ENCODE results near the gene TUBB.
"Not testable (repeated sequence)": the region's sequence is repeated elsewhere in the genome, so short reads cannot be mapped to it uniquely, and the experiment has no call there.

Gene TUBB

DNA sequence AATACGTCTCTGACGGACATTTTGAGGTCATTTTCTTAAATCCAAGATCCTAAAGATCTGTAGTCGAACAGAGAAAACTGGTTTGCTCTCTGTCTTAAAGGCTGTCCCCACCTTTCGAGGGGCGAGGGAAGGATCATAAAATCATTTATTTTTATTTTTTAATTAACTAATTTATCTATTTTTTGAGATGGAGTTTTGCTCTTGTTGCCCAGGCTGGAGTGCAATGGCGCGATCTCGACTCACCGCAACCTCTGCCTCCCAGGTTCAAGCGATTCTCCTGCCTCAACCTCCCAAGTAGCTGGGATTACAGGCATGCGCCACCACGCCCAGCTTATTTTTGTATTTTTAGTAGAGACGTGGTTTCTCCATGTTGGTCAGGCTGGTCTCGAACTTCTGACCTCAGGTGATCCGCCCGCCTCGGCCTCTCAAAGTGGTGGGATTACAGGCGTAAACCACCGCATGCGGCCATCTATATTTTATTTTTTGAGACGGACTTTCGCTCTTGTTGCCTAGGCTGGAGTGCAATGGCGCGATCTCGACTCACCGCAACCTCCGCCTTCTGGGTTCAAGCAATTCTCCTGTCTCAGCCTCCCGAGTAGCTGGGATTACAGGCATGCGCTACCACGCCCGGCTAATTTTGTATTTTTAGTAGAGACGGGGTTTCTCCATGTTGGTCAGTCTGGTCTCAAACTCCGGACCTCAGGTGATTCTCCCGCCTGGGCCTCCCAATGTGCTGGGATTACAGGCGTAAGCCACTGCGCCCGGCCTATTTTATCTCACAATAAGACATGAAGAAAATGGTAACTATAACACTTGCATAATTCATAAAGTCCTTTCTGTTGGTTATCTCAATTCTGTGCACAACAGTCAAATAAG, 2.1 kb upstream of the TUBB start:
- not testable (repeated sequence) for DNase-seq (ENCODE audit: low read depth in 2 of 2)

DNA sequence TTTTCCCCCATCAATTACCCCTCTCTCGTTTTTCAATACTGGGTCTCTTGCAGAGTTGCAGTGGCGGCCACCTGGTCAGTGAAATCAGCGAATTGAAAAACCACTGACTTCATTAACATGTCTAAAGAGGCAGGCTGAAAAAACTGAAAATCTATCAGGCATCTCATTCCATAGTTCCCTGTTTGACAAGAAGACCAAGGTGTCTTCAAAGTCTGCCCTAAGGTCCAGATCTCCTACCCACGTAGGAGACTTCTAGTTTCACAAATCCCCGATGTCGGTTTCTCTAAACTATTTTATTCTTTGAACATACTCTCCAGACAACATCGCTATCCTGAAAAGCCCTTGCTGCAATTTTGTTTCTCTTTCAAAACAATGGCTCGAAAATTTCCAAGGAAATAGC, 796 bp upstream of the TUBB start:
- no peak for DNase-seq (ENCODE audit: low read depth in 2 of 2)

- DNase-seq (ENCODE audit: low read depth in 2 of 2), result peak; percentile 38 to 61
Observed at GRCh38 chr6:30720738-30721197, 616 bp downstream of the TUBB start.

DNA sequence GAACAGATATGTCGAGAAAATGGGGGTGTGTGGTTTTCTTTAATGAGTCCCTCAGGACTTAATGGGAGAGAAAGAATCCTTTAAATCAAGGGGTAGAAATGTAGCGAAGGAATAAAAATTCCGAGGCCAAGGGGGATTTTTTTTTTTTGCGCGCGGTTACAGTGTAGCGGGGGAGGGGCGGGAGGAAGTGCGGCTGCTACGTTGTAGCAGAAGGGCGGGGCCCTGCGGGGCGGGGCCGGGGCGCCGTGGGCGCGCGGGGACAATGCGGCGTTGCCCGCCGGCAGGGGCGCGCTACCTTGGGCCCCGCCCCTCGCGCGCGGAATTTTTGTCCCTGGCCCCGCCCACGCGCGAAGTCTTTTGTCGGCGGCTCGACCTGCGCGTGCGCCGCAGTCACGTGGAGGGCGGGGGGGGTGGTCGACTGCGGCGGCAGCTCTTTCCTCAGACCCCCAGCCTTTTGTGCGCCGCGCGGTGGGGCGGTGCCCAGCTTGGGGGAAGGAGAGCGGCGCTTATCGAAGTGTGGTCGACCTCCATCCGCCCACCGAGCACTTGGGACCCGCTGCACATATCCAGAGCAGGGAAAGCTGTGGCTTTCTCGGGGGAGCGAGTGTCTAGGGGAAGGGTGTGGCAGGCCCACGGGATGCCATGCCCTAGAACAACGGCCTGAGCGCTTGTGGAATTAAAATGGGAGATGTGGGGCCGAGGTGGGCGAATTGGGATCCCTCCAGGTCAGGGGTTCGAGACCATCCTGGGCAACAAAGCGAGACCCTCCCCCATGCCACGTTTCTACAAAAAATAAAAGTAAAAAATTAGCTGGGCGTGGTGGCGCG, 1.3 kb downstream of the TUBB start:
- peak; percentile 98 to 99 for DNase-seq (ENCODE audit: low read depth in 2 of 2)

GRCh38 chr6:30722025-30722279, 1.8 kb downstream of the TUBB start:
- not testable (repeated sequence) for DNase-seq (ENCODE audit: low read depth in 2 of 2)

- peak; percentile 81 to 89 for DNase-seq (ENCODE audit: low read depth in 2 of 2)
Observed at GRCh38 chr6:30722280-30723112, 2.3 kb downstream of the TUBB start.

DNA sequence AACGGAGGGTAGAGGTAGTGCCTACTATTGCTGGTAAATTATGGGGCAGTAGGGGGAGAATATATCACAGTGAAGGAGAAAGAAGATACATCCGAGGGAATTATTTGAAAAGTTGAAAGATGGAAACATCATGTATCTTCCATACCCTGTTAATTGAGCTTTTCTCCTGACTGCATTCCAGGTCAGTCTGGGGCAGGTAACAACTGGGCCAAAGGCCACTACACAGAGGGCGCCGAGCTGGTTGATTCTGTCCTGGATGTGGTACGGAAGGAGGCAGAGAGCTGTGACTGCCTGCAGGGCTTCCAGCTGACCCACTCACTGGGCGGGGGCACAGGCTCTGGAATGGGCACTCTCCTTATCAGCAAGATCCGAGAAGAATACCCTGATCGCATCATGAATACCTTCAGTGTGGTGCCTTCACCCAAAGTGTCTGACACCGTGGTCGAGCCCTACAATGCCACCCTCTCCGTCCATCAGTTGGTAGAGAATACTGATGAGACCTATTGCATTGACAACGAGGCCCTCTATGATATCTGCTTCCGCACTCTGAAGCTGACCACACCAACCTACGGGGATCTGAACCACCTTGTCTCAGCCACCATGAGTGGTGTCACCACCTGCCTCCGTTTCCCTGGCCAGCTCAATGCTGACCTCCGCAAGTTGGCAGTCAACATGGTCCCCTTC, 3.1 kb downstream of the TUBB start:
- not testable (repeated sequence) for DNase-seq (ENCODE audit: low read depth in 2 of 2)

GRCh38 chr6:30723843-30724741, 3.9 kb downstream of the TUBB start:
- DNase-seq (ENCODE audit: low read depth in 2 of 2), result not testable (repeated sequence)

- no peak for DNase-seq (ENCODE audit: low read depth in 2 of 2)
Observed at GRCh38 chr6:30724906-30725667, 4.9 kb downstream of the TUBB start.

DNA sequence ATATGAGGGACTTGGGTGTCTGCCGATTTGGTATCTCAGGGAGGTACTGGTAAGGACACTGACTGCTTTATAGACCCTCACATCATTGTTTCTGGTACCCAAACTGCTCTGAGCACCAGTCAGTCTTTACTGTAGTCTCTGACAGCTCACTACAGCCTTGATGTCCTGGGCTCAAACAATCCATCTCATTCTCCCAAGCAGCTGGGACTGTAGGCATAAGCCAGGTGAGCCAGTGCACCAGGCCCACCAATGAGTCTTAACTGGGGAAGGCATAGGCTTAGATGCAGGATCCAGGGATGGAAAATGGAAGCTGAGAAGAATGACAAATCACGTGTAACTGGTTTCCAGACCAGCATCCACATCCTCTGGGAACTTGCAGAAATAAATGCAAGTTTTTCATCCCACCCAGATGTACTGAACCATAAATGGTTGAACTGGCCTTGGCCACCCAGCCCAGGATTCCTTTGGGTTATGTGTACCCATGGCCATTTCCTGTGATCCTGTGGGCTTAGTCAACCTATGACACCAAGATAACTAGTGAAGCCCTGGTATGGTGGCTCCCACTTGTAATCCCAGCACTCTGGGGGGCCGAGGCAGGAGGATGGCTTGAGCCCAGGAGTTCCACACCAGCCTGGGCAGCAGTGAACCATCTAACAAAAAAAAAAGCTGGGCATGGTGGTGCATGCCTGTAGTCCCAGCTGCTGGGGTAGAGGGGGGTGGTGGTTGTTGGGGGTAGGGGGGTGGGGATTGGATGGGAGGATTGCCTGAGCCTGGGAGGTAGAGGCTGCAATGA, 5.8 kb downstream of the TUBB start:
- DNase-seq (ENCODE audit: low read depth in 2 of 2), result no peak

DNA sequence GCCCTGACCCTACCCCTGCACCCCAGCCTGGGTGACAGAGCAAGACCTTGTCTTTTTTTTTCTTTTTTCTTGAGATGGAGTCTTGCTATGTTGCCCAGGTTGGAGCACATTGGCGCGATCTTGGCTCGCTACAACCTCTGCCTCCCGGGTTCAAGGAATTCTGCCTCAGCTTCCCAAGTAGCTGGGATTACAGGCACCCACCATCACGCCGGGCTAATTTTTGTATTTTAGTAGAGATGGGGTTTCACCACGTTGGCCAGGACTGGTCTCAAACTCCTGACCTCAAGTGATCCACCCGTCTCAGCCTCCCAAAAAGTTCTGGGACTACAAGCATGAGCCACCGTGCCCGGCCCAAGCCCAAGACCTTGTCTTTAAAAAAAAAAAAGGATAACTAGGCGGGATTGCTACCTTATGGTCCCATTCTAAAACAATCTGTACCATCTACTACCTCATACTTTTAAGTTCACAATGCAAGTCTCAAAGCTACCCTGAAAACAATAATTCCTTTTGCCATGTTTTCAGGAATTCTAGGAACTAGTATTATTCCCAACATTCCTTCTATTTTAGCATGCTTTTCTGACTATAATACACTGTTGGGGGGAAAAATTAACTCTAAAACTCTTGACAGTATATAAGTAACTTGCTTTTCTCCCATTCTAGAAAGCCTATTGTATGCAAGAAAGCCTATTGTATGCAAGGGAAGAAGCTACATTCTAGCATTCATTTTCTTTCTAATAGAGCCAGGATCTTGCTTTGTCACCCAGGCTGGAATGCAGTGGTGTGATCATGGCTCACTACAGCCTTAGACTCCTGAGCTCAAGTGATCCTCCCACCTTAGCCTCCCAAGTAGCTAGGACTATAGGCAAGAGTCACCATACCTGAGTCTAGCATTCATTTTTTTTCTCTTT, 6.6 kb downstream of the TUBB start:
- no peak for DNase-seq (ENCODE audit: low read depth in 2 of 2)

DNA sequence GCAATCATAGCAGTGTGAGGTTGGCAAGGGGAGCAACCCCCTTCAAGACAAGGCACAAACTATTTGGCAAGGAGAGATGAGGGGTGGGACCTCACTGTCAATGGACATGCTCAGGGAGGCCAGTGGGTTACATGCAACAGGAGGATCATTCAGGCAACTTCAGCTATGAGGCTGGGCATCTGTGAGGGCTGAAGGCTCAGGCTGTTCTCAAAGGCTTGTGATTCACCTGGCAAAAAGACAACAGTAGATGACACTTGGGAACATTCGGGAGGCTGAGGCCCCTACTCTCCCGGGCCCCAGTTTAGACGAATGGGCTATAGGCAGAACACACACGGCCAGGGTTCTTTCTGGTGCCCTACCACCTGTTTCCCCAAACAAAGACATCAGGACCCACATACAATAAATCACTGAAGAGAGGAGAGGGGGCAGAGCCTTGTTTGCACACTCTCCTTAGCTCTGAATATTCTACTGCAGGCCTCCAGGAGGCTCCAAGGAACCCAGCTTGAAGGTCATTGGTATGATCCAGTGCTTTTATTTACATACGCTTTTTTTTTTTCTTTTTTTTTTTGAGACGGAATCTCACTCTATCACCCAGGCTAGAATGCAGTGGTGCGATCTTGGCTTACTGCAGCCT, 7.9 kb downstream of the TUBB start:
- no peak for DNase-seq (ENCODE audit: low read depth in 2 of 2)

GRCh38 chr6:30730601-30731435, 10.7 kb downstream of the TUBB start:
- DNase-seq (ENCODE audit: low read depth in 2 of 2), result peak; percentile 78 to 81

DNA sequence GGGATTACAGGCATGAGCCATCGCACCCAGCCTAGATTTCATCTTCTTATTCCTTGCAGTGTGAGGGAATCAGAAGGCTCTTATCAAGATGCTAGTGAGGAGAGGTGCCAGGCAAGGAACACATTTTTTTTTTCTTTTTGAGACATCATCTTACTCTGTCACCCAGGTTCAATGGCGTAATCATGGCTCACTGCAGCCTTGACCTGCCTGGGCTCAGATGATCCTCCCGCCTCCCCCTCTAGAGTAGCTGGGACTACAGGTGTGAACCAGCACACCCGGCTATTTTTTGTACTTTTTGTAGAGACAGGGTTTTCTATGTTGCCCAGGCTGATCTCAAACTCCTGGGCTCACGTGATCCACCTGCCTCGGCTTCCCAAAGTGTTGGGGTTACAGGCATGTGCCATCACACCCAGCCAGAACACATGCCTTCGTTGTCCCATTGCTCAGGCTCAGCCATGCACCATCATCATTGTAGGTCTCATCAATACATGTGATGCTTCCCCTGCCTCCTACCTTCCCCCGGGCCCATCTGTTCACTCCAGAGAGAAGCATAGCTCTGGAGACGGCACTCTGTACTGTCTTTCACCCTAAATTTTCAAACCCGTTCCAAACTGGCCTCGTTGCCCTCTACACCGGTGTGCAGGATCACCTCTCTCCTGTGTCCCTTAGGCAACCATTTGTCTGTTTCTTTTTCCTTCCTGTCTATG, 12.2 kb downstream of the TUBB start:
- no peak for DNase-seq (ENCODE audit: low read depth in 2 of 2)

GRCh38 chr6:30735668-30736314, 15.6 kb downstream of the TUBB start:
- DNase-seq (ENCODE audit: low read depth in 2 of 2), result no peak
